SK-N-SH treated with all-trans-retinoic acid at 6 μM for 48 hours (cell line): ENCODE data around the gene CHFR.

Source experiments
- ARNTL ChIP-seq: fragments of 450-650 bp; formaldehyde crosslinking; IDR thresholded peaks from 2 replicates; pipeline ENCODE4 v1.5.0; 2020; ENCODE audit warnings: low read depth, mild to moderate bottlenecking, moderate library complexity, borderline replicate concordance
- CREB5 ChIP-seq: fragments of 250-450 bp; sonication (Bioruptor Pico); IDR thresholded peaks from 2 replicates; pipeline ENCODE4 v1.5.1; 2020; ENCODE audit warnings: low read depth, mild to moderate bottlenecking, moderate library complexity
- CSDC2 ChIP-seq: fragments of 250-450 bp; sonication (Bioruptor Pico); IDR thresholded peaks from 2 replicates; pipeline ENCODE4 v1.5.0; 2020; ENCODE audit warnings: mild to moderate bottlenecking, moderate library complexity
- GLIS3 ChIP-seq: fragments of 250-450 bp; sonication (Bioruptor Pico); IDR thresholded peaks from 2 replicates; pipeline ENCODE4 v1.5.0; 2020; ENCODE audit warnings: mild to moderate bottlenecking, moderate library complexity
- ISL1 ChIP-seq: fragments of 250-450 bp; sonication (Bioruptor Pico); IDR thresholded peaks from 2 replicates; pipeline ENCODE4 v2.1.2; 2022; ENCODE audit warnings: mild to moderate bottlenecking, moderate library complexity
- PATZ1 ChIP-seq: fragments of 250-450 bp; sonication (Bioruptor Pico); IDR thresholded peaks from 2 replicates; pipeline ENCODE4 v1.8.0; 2020; ENCODE audit warnings: mild to moderate bottlenecking, moderate library complexity, borderline replicate concordance
- PPARA ChIP-seq: fragments of 250-450 bp; sonication (Bioruptor Pico); IDR thresholded peaks from 2 replicates; pipeline ENCODE4 v1.5.0; 2020; ENCODE audit warnings: mild to moderate bottlenecking, borderline replicate concordance
- TCF4 ChIP-seq: fragments of 250-450 bp; sonication (Bioruptor Pico); IDR thresholded peaks from 2 replicates; pipeline ENCODE4 v1.8.0; 2021; ENCODE audit warnings: mild to moderate bottlenecking, moderate library complexity, borderline replicate concordance
- ZFP3 ChIP-seq: fragments of 250-450 bp; sonication (Bioruptor Pico); IDR thresholded peaks from 2 replicates; pipeline ENCODE4 v1.5.0; 2020; ENCODE audit warnings: mild to moderate bottlenecking, moderate library complexity
- ZFP30 ChIP-seq: fragments of 450-650 bp; formaldehyde crosslinking; IDR thresholded peaks from 2 replicates; pipeline ENCODE4 v1.5.0; 2022; ENCODE audit warnings: mild to moderate bottlenecking, moderate library complexity
- ZNF565 ChIP-seq: fragments of 450-650 bp; formaldehyde crosslinking; conservative IDR thresholded peaks from 2 replicates; pipeline ENCODE4 v1.5.0; 2020; ENCODE audit warnings: low read depth, mild to moderate bottlenecking, moderate library complexity
- ZNF70 ChIP-seq: fragments of 450-650 bp; formaldehyde crosslinking; IDR thresholded peaks from 2 replicates; pipeline ENCODE4 v1.5.0; 2020; ENCODE audit warnings: mild to moderate bottlenecking, moderate library complexity

DNA sequence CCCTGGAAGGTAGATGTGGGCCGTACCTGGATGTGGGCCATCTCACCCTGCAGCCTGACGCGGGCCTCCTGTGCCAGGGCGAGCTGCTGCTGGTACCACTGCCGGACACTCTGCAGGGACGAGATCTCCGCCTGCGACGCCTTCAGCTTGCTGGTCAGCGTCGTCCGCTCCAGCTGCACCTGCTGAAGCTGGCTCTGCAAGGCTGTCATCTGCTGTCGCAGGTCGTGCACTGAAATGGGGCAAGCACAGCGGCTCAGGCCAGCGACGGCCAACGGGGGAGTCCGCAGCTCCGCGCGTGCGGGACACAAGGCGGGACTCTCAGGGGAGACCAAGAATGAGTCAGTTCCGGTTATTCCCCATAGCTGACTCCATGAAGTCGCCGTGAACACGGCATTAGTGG lies 85.7 kb downstream of the CHFR start:
- TF ChIP-seq CREB5 (no peak), GLIS3 (CRISPR knock-in tag) (no peak), TCF4 (CRISPR knock-in tag) (no peak), PATZ1 (no peak), ARNTL (CRISPR knock-in tag) (no peak), ISL1 (CRISPR knock-in tag) (no peak), CSDC2 (CRISPR knock-in tag) (no peak), ZFP30 (CRISPR knock-in tag) (no peak), ZFP3 (CRISPR knock-in tag) (no peak), PPARA (CRISPR knock-in tag) (no peak), ZNF70 (CRISPR knock-in tag) (no peak), ZNF565 (CRISPR knock-in tag) (no peak)
